Measurements from ENCODE around the gene FAM174B. TPM values are rescaled to one million over a fixed set of nuclear protein-coding genes. Genes with fewer than 3 reads are reported as not detected.
A peak's percentile ranks its signal among the peaks of the same experiment; 100 is the strongest.

FAM174B gene
- total and polyA plus RNA-seq, 10 of the 15 experiments (the other 5 are each of a cell fraction or from before 2014, with no cell fraction given) = 0.71 to 15.9 (median 4.2) TPM

GRCh38 chr15:92638291-92638708 is 17.3 kb downstream of the FAM174B start (continued):
- TF ChIP-seq E2F4 (IDR thresholded peaks at IDR 0.05; ENCODE audit: low read depth, low read length) = no peak
- TF ChIP-seq, protein P1, sequence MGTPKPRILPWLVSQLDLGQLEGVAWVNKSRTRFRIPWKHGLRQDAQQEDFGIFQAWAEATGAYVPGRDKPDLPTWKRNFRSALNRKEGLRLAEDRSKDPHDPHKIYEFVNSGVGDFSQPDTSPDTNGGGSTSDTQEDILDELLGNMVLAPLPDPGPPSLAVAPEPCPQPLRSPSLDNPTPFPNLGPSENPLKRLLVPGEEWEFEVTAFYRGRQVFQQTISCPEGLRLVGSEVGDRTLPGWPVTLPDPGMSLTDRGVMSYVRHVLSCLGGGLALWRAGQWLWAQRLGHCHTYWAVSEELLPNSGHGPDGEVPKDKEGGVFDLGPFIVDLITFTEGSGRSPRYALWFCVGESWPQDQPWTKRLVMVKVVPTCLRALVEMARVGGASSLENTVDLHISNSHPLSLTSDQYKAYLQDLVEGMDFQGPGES (IDR thresholded peaks at IDR 0.05) = no peak
- TF ChIP-seq SMAD1 (IDR thresholded peaks at IDR 0.05; ENCODE audit: low read depth, partially characterized antibody) = no peak
- 0 out of 2 replicates have a peak, but pooled peaks have one; percentile 9 for TF ChIP-seq TCF3 (IDR thresholded peaks at IDR 0.05; ENCODE audit: borderline replicate concordance, insufficient read depth, low read depth, low read length)
- peak; percentile 50; the same call in 1 of the 2 replicates for TF ChIP-seq NR2C1 (IDR thresholded peaks at IDR 0.05)
- TF ChIP-seq NFYA (IDR thresholded peaks at IDR 0.05; ENCODE audit: borderline replicate concordance, low read depth, low read length) = no peak
- TF ChIP-seq ZBED1 (IDR thresholded peaks at IDR 0.05; ENCODE audit: borderline replicate concordance) = no peak
- no peak for TF ChIP-seq NR2C2 (IDR thresholded peaks at IDR 0.05; ENCODE audit: borderline replicate concordance, control insufficient read depth, insufficient read length, low read depth)
- TF ChIP-seq HDAC6 (IDR thresholded peaks at IDR 0.05; ENCODE audit: unreplicated experiment) = no peak
- TF ChIP-seq NR2F1 (conservative IDR thresholded peaks at IDR 0.05) = peak; percentile 53
- TF ChIP-seq SMAD5 (IDR thresholded peaks at IDR 0.05; ENCODE audit: low read depth) = no peak

DNA sequence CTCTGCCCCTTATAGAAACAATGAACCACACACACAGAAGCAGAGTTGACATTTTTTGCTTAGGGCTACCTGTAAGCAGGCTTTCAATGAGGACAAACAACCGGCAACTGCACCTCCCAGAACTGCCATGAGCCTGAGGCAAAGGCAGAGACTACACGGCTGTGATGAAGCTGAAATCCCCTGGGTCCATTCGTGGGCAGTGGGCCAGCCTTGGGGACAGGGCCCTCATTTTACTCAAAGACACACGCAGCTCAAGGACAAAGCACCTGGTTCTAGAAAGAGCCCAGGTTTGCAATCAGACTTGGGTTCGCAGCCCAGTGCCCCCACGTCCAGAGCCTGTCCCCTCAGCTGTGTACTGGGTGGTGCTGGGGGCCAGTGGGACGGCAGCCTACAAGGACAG is 17.9 kb downstream of the FAM174B start:
- no peaks in the 10 kb centered on the region for H4K20me1 ChIP-seq (ENCODE audit: control insufficient read depth, insufficient read depth)
- peaks cover 13% of the 10 kb centered on the region; the same call in 2 of the 3 replicates for H3K9me3 ChIP-seq (replicated peaks; ENCODE audit: control insufficient read depth, insufficient read depth, low read length)
- ChIA-PET POLR2A (no interaction called here), RAD21 (ENCODE audit: unreplicated experiment) (no interaction called here), CTCF (interaction anchor here (1.7 to 2.8 kb wide), 2 partner anchors 14 to 43 kb away, joined by 3 to 7 read pairs; no protein-coding TSS in a partner anchor), SMC1A (ENCODE audit: uncharacterized antibody, unreplicated experiment) (interaction anchor here (1.3 kb wide), 1 partner anchor 14 kb away, joined by 3 read pairs; no protein-coding TSS in a partner anchor)
- peaks cover 54% of the 10 kb centered on the region for H3K79me2 ChIP-seq (ENCODE audit: control insufficient read depth, insufficient read depth, low read length)
- no peaks in the 10 kb centered on the region for H3K27me3 ChIP-seq (replicated peaks in 1 of 2; ENCODE audit: control insufficient read depth in 2 of 2, insufficient read depth in 2 of 2, low read length in 1 of 2)
- H3K27ac ChIP-seq (ENCODE audit: control insufficient read depth, insufficient read depth) = peak overlapping the region; percentile 62
- no peak for FAIRE-seq
- 43% methylated on average over 7 of the region's 7 CpGs for WGBS (ENCODE audit: insufficient coverage, insufficient replicate concordance, low lambda C conversion rate, missing lambda C conversion rate)
- BruUV-seq (replicated peaks) = no TSS peak
- H3K4me1 ChIP-seq (ENCODE audit: control insufficient read depth, insufficient read depth, low read length) = peaks cover 29% of the 10 kb centered on the region
- intact Hi-C loops (cut with micrococcal nuclease; ENCODE audit: unreplicated experiment) (no loop called here), in situ Hi-C loops (cut with MboI) (no loop called here)
- H3K9ac ChIP-seq (ENCODE audit: control insufficient read depth, insufficient read depth, low read length) = peak overlapping the region; percentile 41; the same call in 1 of the 2 replicates
- no peak for DNase-seq (ENCODE audit: low read depth, low spot score)
- H2AFZ ChIP-seq (ENCODE audit: control insufficient read depth, low read depth, low read length) = no peak overlapping the region
- H3K4me2 ChIP-seq (ENCODE audit: control insufficient read depth, insufficient read depth) = peak overlapping the region; percentile 69; the same call in 1 of the 2 replicates
- peak; percentile 8; the same call in 2 of the 3 replicates for ATAC-seq
- H3K36me3 ChIP-seq (ENCODE audit: control insufficient read depth in 2 of 2, insufficient read depth in 2 of 2, low read length in 1 of 2) = no peaks in the 10 kb centered on the region
- no peak overlapping the region for H3K4me3 ChIP-seq
- TF ChIP-seq SIN3A (IDR thresholded peaks at IDR 0.05; ENCODE audit: low read depth, low read length) = no peak
- no peak for TF ChIP-seq RELB (IDR thresholded peaks at IDR 0.05; ENCODE audit: low read depth)
- no peak for TF ChIP-seq RAD21 (IDR thresholded peaks at IDR 0.05; ENCODE audit: insufficient read depth, low read depth, low read length)
- no peak for TF ChIP-seq ZNF592 (IDR thresholded peaks at IDR 0.05)
